Left hindlimb (tissue), 1 donor: Measurements from ENCODE around the gene TCF15.
A peak's percentile ranks its signal among the peaks of the same experiment; 100 is the strongest.
"Not testable (repeated sequence)": the region's sequence is repeated elsewhere in the genome, so short reads cannot be mapped to it uniquely, and the experiment has no call there.

Experiments
- DNase-seq: peaks from one replicate; pipeline ENCODE4 v3.0.0-alpha.2; 2018

Gene TCF15

GRCh38 chr20:610130-611046 is at the start of gene TCF15:
TSS of gene TCF15 (minus strand) at chr20:610309. CDS start at chr20:610237, 72 bp downstream.
- peak; percentile 62 for DNase-seq

- no peak for DNase-seq
These were observed 48.7 kb upstream of the TCF15 start for GRCh38 chr20:658731-659291.

GRCh38 chr20:658202-658601 is 48.1 kb upstream of the TCF15 start:
- no peak for DNase-seq

GRCh38 chr20:655726-656624 is 45.9 kb upstream of the TCF15 start:
- peak; percentile 2 for DNase-seq

GRCh38 chr20:654417-654750 is 44.3 kb upstream of the TCF15 start:
- DNase-seq, result no peak

GRCh38 chr20:653590-654416 is 43.7 kb upstream of the TCF15 start:
- peak; percentile 26 for DNase-seq

GRCh38 chr20:653110-653589 is 43.0 kb upstream of the TCF15 start, which contains the start of gene SRXN1:
TSS of gene SRXN1 (minus strand) at chr20:653200. CDS start at chr20:653185, 15 bp downstream.
- DNase-seq, result peak; percentile 88

GRCh38 chr20:652615-653109 is 42.6 kb upstream of the TCF15 start:
- DNase-seq, result no peak

GRCh38 chr20:651713-652614 is 41.9 kb upstream of the TCF15 start:
- peak; percentile 23 for DNase-seq

GRCh38 chr20:650954-651353 is 40.8 kb upstream of the TCF15 start:
- peak; percentile 18 for DNase-seq

GRCh38 chr20:650281-650680 is 40.2 kb upstream of the TCF15 start:
- peak; percentile 20 for DNase-seq

- DNase-seq, result no peak
These were observed 37.4 kb upstream of the TCF15 start for GRCh38 chr20:647479-648019.

GRCh38 chr20:646868-647233 is 36.7 kb upstream of the TCF15 start:
- no peak for DNase-seq

GRCh38 chr20:646107-646867 is 36.2 kb upstream of the TCF15 start:
- DNase-seq, result no peak

- DNase-seq, result peak; percentile 84
These were observed 35.4 kb upstream of the TCF15 start for GRCh38 chr20:645318-646106.

GRCh38 chr20:644692-645317 is 34.7 kb upstream of the TCF15 start:
- DNase-seq, result no peak

GRCh38 chr20:642398-643174 is 32.5 kb upstream of the TCF15 start:
- peak; percentile 76 for DNase-seq

GRCh38 chr20:642013-642397 is 31.9 kb upstream of the TCF15 start:
- not testable (repeated sequence) for DNase-seq
